Measurements from ENCODE around the gene FASTKD3. TPM values are rescaled to one million over a fixed set of nuclear protein-coding genes. Genes with fewer than 3 reads are reported as not detected.

Gene FASTKD3
- total RNA-seq, 1 donor from 2014 or later, result 18.6 TPM

Other genes with a start within 250 kb of the FASTKD3 start
- gene CFAP90, start 17.9 kb downstream of the FASTKD3 start, total RNA-seq, result not detected in 2 replicates
- 83.0 and 90.4 TPM in 2 replicates for gene MTRR, start 117 bp upstream of the FASTKD3 start, total RNA-seq

Measured in activated T-helper 1 cell treated with anti-CD3 and anti-CD28 coated beads, Interleukin-12 subunit alpha, Interleukin-12 subunit beta, Interleukin-2, Interleukin-4 antibody, amounts not matched to agents 30 ng/mL and 10 ng/mL and 1 ng/mL, durations not matched to agents 14 hours and 24 hours and 36 hours (primary cell).